GM12892 (cell line): Measurements from ENCODE around the gene CCR4.

Experiments
- POLR2A ChIP-seq: IDR thresholded peaks from 2 replicates; pipeline ENCODE4 v1.6.1; 2011; ENCODE audit warnings: low read depth, low read length, control low read depth
- POLR2AphosphoS5 ChIP-seq: IDR thresholded peaks from 2 replicates; pipeline ENCODE4 v1.6.1; 2011; ENCODE audit warnings: low read depth, low read length, control low read depth
- TAF1 ChIP-seq: IDR thresholded peaks from 2 replicates; pipeline ENCODE4 v1.6.1; 2011; ENCODE audit warnings: low read depth, mild to moderate bottlenecking, control low read depth, low read length, borderline replicate concordance

DNA sequence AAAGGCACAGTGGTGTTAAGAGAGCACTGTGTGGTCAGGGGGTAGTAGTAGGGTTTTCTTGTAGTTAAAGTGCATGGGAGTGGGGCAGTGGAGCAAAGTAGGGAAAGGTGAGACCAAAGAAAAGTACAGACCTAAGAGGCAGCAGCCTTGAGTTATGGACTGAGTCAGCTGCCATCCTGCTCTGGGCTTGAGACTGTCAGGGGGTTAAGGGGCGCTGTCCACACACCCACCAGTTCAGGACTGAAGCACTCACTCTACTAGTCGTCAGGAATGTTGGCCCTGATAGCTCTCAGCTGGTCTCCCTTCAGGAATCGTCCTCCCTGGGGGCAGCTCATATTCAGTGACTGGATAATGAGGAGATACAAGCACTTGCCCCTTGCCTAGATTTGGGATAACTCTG is 7.9 kb downstream of the CCR4 start:
- TF ChIP-seq POLR2A, result no peak
- no peak for TF ChIP-seq POLR2AphosphoS5
- no peak for TF ChIP-seq TAF1
